ENCODE data around the gene GKN2. TPM values are rescaled to one million over a fixed set of nuclear protein-coding genes. Genes with fewer than 3 reads are reported as not detected.

Gene GKN2
- polyA plus RNA-seq, 1 of the 3 experiments (the other 2 are of a cell fraction): not detected

DNA sequence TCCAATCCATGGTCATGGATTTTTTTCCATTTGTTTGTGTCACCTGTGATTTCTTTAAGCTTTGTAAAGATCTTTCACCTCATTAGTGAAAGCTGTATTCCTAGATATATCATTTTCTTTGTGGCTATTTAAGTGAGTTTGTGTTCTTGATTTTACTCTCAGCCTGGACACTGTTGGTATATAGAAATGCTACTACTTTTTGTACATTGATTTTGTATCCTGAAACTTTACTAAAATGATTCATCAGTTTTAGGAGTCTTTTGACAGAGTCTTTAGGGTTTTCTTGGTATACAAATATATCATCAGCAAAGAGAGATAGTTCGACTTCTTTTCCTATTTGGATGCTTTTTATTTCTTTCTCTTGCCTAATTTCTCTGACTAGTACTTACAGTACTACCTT lies 12.3 kb downstream of the GKN2 start:
- CTCF ChIA-PET: interaction anchor here (5.9 kb wide), 1 partner anchor 15 kb away, joined by 59 read pairs; no protein-coding TSS in a partner anchor
- peaks cover 5 to 24% of the 10 kb centered on the region in 2 experiments; a peak in 3 of 4 replicates for H3K4me1 ChIP-seq (ENCODE audit: control insufficient read depth in 1 of 2, insufficient read depth in 2 of 2, low read depth in 1 of 2, low read length in 1 of 2)
- TF ChIP-seq, protein P1, sequence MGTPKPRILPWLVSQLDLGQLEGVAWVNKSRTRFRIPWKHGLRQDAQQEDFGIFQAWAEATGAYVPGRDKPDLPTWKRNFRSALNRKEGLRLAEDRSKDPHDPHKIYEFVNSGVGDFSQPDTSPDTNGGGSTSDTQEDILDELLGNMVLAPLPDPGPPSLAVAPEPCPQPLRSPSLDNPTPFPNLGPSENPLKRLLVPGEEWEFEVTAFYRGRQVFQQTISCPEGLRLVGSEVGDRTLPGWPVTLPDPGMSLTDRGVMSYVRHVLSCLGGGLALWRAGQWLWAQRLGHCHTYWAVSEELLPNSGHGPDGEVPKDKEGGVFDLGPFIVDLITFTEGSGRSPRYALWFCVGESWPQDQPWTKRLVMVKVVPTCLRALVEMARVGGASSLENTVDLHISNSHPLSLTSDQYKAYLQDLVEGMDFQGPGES (IDR thresholded peaks at IDR 0.05; ENCODE audit: low read depth, low read length): no peak
- TF ChIP-seq RXRA (IDR thresholded peaks at IDR 0.05; ENCODE audit: borderline replicate concordance, low read depth) (no peak), SMC3 (IDR thresholded peaks at IDR 0.05; ENCODE audit: low read depth, low read length) (no peak)

DNA sequence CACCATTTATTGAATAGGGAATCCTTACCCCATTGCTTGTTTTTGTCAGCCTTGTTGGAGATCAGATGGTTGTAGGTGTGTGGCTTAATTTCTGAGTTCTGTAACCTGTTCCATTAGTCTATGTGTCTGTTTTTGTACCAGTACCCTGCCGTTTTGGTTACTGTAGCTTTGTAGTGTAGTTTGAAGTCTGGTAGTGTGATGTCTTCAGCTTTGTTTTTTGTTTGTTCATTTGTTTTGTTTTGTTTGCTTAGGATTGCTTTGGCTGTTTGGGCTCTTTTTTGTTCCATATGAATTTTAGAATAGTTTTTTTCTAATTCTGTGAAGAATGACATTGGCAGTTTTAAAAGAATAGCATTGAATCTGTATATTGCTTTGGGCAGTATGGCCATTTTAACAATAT lies 12.7 kb downstream of the GKN2 start:
- ChIA-PET CTCF (interaction anchor here (5.9 kb wide), 1 partner anchor 14 kb away, joined by 59 read pairs; no protein-coding TSS in a partner anchor), POLR2A (no interaction called here)
- Histone ChIP-seq H3K9me2 (no peaks in the 10 kb centered on the region), H3K9me3 (peaks cover 18% of the 10 kb centered on the region; the same call in 1 of the 2 replicates), H3F3A (replicated peaks; ENCODE audit: insufficient read depth) (no peaks in the 10 kb centered on the region), H3K79me2 (ENCODE audit: insufficient read depth) (no peaks in the 10 kb centered on the region), H2AFZ (ENCODE audit: low read depth) (no peak overlapping the region), H4K20me1 (ENCODE audit: insufficient read depth) (no peaks in the 10 kb centered on the region), H3K4me1 (ENCODE audit: control insufficient read depth in 1 of 2, insufficient read depth in 2 of 2, low read depth in 1 of 2, low read length in 1 of 2) (peaks cover 5 to 24% of the 10 kb centered on the region in 2 experiments; a peak in 3 of 4 replicates), H3K4me3 (ENCODE audit: low read depth in 2 of 2, low read length in 1 of 2) (no peak overlapping the region), H3K36me3 (replicated peaks in 1 of 2; ENCODE audit: control insufficient read depth in 1 of 2, insufficient read depth in 2 of 2, low read length in 1 of 2) (peaks cover 0 to 3% of the 10 kb centered on the region in 2 experiments), H3K9ac (no peak overlapping the region), H3K27me3 (ENCODE audit: insufficient read depth) (no peaks in the 10 kb centered on the region), H3K4me2 (no peak overlapping the region), H3K27ac (ENCODE audit: low read depth in 2 of 2, low read length in 1 of 2) (no peak overlapping the region)
- DNase-seq: no peak
- WGBS (ENCODE audit: low lambda C conversion rate): 38% methylated on average over 1 of the region's 1 CpG
- TF ChIP-seq REST (IDR thresholded peaks at IDR 0.05; ENCODE audit: low read depth, low read length) (no peak), CTCF (IDR thresholded peaks at IDR 0.05) (no peak), RAD21 (IDR thresholded peaks at IDR 0.05; ENCODE audit: low read length) (no peak), USF2 (IDR thresholded peaks at IDR 0.05; ENCODE audit: borderline replicate concordance, low read depth, low read length) (no peak), EP300 (IDR thresholded peaks at IDR 0.05; ENCODE audit: borderline replicate concordance in 1 of 2, low read depth in 1 of 2, low read length in 1 of 2) (no peak), JUND (IDR thresholded peaks at IDR 0.05) (no peak), FOXJ3 (CRISPR knock-in tag; IDR thresholded peaks at IDR 0.05) (no peak), YY1 (IDR thresholded peaks at IDR 0.05; ENCODE audit: low read depth) (no peak), RFX5 (IDR thresholded peaks at IDR 0.05; ENCODE audit: low read length) (no peak), NFIC (IDR thresholded peaks at IDR 0.05; ENCODE audit: borderline replicate concordance) (no peak), TEAD4 (IDR thresholded peaks at IDR 0.05; ENCODE audit: borderline replicate concordance, insufficient read depth) (no peak), MEF2A (IDR thresholded peaks at IDR 0.05; ENCODE audit: borderline replicate concordance, low read depth) (no peak), FOSL2 (IDR thresholded peaks at IDR 0.05; ENCODE audit: borderline replicate concordance, low read depth) (no peak), SIN3A (IDR thresholded peaks at IDR 0.05; ENCODE audit: borderline replicate concordance, low read depth, low read length) (no peak), PBX3 (IDR thresholded peaks at IDR 0.05) (no peak), POLR2AphosphoS5 (IDR thresholded peaks at IDR 0.05; ENCODE audit: low read depth, low read length) (no peak)

More for the DNA sequence above, 12.3 kb downstream of the GKN2 start:
- POLR2A ChIA-PET: no interaction called here
- Histone ChIP-seq H3K9me3 (peaks cover 18% of the 10 kb centered on the region; the same call in 1 of the 2 replicates), H3K4me3 (ENCODE audit: low read depth in 2 of 2, low read length in 1 of 2) (no peak overlapping the region), H3K27ac (ENCODE audit: low read depth in 2 of 2, low read length in 1 of 2) (no peak overlapping the region), H3F3A (replicated peaks; ENCODE audit: insufficient read depth) (no peaks in the 10 kb centered on the region), H3K9me2 (no peaks in the 10 kb centered on the region), H3K4me2 (no peak overlapping the region), H3K36me3 (replicated peaks in 1 of 2; ENCODE audit: control insufficient read depth in 1 of 2, insufficient read depth in 2 of 2, low read length in 1 of 2) (peaks cover 0 to 3% of the 10 kb centered on the region in 2 experiments), H4K20me1 (ENCODE audit: insufficient read depth) (no peaks in the 10 kb centered on the region), H3K79me2 (ENCODE audit: insufficient read depth) (no peaks in the 10 kb centered on the region), H3K27me3 (ENCODE audit: insufficient read depth) (no peaks in the 10 kb centered on the region), H2AFZ (ENCODE audit: low read depth) (no peak overlapping the region), H3K9ac (no peak overlapping the region)
- WGBS (ENCODE audit: low lambda C conversion rate): 5% methylated on average over 1 of the region's 1 CpG
- no peak for DNase-seq
